Stimulated activated naive CD4-positive, alpha-beta T cell treated with Interleukin-2 at 50 U/mL for 16 hours (primary cell): ENCODE results near the gene NEIL1.

Experiments
- DNase-seq: peaks from one replicate; lab custom pipeline; 2025; lab: John Stamatoyannopoulos, UW

Gene NEIL1

GRCh38 chr15:75356517-75356916, 9.7 kb downstream of the NEIL1 start:
- DNase-seq, result no peak

- DNase-seq, result no peak
Measured at GRCh38 chr15:75357976-75358673, 11.3 kb downstream of the NEIL1 start.

- DNase-seq, result no peak
Measured at GRCh38 chr15:75358771-75359536, 12.1 kb downstream of the NEIL1 start.

- DNase-seq, result no peak
Measured at GRCh38 chr15:75359537-75360250, 12.9 kb downstream of the NEIL1 start.

GRCh38 chr15:75360391-75360790, 13.6 kb downstream of the NEIL1 start:
- DNase-seq, result no peak

GRCh38 chr15:75360856-75361255, 14.0 kb downstream of the NEIL1 start:
- DNase-seq, result no peak

GRCh38 chr15:75361361-75361988, 14.6 kb downstream of the NEIL1 start:
- no peak for DNase-seq

GRCh38 chr15:75361989-75362641, 15.3 kb downstream of the NEIL1 start:
- no peak for DNase-seq

- no peak for DNase-seq
Measured at GRCh38 chr15:75362642-75363249, 15.9 kb downstream of the NEIL1 start.

GRCh38 chr15:75363786-75364185, 16.9 kb downstream of the NEIL1 start:
- no peak for DNase-seq

- DNase-seq, result no peak
Measured at GRCh38 chr15:75364881-75365280, 18.0 kb downstream of the NEIL1 start.

- no peak for DNase-seq
Measured at GRCh38 chr15:75366163-75366562, 19.3 kb downstream of the NEIL1 start.

- DNase-seq, result no peak
Measured at GRCh38 chr15:75367006-75367405, 20.2 kb downstream of the NEIL1 start.

- DNase-seq, result no peak
Measured at GRCh38 chr15:75367406-75367912, 20.6 kb downstream of the NEIL1 start.

GRCh38 chr15:75367913-75368688, 21.3 kb downstream of the NEIL1 start, which contains the start of gene MAN2C1:
Gene MAN2C1, minus strand, starts transcription at chr15:75368607. Its CDS starts 24 bp downstream, at chr15:75368583.
- DNase-seq, result peak; percentile 92

GRCh38 chr15:75368689-75369239, 21.9 kb downstream of the NEIL1 start:
- no peak for DNase-seq

GRCh38 chr15:75369897-75370581, 23.2 kb downstream of the NEIL1 start:
- DNase-seq, result no peak

- no peak for DNase-seq
Measured at GRCh38 chr15:75371486-75371885, 24.6 kb downstream of the NEIL1 start.

GRCh38 chr15:75371901-75372688, 25.3 kb downstream of the NEIL1 start:
- no peak for DNase-seq
